GM21529 (cell line): ENCODE measurements around the gene FAM171A1.
A peak's percentile ranks its signal among the peaks of the same experiment; 100 is the strongest.

Experiments
- ATAC-seq: cut with Tn5 transposase; IDR thresholded peaks from one replicate; pipeline ENCODE4 v1.9.1; 2021; ENCODE audit not compliant: unreplicated experiment

The FAM171A1 gene

DNA sequence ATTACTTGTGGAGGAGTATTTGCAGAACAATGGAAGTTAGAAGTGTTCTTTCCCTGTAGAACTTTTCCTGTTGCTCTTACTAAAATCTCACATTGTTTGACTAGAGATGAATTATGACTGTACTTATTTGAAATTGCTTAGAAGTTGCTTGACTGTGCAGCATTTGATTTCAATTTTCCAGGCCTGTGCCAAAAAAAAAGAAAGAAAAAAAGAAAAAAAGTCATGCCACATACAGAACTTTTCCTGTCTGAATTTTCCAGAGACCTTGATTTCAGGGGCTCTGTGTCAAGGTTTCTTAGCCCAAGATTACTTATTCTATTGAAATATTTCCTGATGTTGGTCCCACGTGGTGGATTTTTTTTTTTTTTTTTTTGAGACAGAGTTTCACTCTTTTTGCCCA lies 3.5 kb upstream of the FAM171A1 start:
- no peak for ATAC-seq

DNA sequence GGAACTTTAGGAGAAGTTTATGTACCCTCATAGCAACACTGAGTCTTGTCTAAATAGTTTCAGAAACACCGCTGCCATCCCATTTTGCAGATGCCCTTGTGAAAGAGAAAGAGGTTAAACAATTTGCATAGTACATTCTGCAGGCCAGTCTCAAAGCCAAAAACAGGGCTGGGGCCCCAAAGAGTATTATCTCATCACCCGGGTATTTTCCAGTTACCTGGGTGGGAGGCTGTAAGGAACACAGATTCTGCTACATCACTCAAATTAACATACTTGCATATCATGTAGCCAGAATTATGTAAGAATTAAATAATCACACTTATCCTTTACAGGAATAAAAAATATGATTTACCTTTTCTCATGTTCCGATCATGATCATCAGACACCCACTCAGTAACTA lies 3.1 kb upstream of the FAM171A1 start:
- peak; percentile 51 for ATAC-seq

DNA sequence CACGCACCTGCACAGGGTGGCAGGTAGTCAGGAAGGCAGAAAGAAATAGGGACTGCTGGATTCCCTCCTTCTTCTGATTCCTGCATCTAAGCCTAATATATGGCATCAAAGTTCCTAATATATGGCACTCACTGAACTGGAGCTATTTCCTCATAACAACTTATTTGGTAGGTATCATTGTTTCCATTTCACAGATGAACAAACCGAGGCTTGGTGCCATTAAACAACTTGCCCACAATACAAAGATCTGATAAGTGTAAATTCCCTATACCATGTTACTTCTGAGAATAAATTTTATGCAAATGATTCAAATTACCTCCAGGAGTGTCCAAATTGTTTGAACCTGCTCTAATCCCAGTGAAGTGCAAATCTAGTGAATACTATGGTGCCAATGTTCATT lies 2.1 kb upstream of the FAM171A1 start:
- ATAC-seq: no peak

DNA sequence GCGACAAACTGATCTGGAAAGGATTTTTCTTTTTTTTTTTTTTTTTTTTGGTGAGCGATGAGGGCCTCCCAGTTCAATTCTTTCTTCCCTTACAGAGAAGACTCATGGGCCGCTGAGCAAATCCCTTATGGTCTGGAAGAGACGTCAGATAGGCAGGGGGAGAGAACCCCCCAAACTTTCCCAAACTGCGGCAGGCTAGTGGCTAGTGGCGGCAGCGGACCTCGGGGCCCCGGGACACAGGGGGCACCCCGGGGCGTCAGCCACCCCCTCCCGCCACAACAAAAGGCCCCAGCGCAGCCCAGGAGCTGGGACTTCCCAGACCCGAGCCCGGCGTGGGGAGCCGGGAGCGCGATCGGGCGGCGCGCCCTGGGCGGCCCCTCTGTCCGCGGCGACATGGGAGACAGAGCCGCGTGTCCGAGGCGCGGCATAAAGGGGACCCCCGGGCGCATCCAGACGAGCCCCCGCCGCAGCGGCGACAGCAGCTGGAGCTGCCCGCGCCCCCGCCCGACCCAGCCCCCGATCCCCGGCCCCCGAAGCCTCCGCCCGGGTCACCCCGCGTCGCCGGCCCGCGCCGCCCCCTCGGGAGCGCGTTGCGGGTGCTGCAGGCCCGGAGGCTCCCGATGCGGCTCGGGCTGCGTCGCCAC lies 755 bp downstream of the FAM171A1 start:
- ATAC-seq: no peak

DNA sequence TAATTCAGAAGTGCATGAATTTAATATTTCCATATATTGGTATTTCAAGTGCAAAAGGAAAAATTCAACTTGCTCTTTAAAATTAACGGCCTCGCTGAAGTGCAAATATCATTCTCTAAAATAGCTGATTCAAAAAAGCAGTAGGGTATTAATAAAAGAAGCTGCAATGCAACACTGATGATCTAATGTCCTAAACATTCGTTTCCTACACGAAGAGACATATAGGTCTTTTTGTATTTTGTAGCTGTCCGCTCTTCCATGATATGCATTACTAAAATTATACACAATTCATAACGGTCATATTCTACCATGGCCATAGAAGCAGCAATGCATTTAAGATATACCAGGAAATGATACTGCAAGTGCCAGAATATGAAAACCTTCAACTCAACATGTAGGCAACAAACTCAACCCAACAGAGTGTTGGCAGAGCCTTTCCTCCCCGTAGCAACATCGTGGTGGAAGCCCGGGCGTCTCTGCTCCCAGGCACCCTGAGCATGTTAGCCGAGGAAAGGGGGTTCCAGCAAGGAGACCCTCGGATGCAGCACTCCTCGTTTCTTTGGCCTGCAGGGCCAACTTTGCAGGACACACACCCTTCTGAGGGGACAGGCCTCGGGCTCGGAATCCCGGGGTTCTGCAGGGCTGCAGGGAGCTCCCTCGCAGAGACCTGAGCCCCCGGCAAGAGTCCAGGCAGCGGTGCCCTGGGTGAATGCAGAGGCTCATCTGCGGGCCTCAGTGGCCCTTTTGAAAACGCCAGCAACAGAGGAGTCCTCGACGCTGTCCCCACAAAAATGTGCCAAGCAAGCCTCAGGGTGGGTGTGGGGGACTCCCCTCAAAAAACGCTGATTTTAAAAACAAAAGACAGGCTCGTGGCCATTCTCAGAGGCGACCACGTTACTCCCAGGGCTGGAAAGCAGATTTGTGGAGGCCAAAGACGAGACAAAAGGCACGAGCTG lies 1.6 kb downstream of the FAM171A1 start:
- no peak for ATAC-seq

DNA sequence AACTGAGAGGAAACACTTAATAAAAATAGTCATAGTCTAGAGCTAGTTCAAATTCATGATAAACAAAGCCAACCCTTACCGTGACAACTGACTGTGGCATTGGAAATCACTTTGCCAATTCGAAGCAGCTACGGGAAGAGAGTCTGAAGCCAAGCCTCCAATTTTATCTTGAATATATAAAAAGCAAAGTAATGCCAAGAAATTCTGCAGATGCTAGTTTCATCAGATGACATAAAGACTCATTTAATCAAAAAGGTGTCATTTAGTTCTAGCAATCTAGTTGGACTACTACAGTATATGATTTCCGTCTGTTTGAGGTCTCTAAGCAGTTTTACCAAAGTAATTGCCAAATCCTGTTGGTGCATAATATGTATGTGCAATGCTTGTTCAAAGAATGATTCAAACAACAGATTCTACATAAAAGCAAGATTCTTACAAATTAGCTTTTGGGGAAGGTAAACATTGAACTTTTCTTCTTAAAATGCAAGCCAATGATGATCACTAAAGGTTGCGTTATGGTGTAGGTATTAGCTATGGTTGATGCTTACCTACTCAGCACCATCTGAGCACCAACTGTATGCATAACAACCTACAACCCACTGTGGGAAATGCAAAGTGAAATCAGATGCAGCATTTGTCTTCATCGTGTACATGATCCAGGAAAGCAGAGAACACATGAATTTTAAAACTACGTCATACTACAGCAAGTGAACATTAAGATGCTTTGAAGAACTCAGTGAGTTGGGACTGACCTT lies 2.8 kb downstream of the FAM171A1 start:
- no peak for ATAC-seq

DNA sequence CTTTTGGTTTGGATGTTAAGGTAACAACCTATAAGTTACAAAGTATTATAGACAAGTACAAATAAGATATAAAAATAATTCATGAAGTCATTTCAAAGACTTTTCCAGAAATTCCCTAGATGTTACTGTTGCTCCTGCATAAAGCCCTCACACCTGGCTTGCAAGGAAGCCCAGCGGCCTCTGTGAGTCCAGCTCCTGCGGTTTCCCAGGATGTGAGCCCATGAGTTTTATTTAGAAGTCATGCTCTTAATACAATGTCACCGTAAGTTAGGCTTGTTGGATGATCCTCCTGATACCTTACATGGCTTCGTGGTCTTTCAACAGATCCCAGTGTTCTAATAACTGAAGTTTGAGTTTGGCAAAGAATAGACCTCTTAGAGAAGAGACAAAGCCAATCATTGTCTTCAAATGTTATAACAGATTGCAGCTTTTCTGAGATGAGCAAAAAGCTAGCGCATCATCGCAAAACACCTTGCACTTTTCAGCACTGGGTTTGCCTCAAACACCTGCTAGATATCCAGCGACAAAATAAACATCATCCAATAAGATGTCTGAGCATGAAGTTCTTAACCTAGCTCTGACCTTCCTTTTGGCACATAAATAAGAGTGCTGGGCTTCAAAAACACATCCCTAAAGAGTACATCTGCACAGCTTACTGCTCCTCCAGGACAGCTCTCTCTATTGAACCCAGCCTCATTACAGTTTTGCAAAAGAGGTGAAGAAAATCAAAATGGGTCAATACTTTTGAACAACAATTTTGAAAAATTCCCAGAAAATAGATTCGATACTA lies 3.6 kb downstream of the FAM171A1 start:
- no peak for ATAC-seq

DNA sequence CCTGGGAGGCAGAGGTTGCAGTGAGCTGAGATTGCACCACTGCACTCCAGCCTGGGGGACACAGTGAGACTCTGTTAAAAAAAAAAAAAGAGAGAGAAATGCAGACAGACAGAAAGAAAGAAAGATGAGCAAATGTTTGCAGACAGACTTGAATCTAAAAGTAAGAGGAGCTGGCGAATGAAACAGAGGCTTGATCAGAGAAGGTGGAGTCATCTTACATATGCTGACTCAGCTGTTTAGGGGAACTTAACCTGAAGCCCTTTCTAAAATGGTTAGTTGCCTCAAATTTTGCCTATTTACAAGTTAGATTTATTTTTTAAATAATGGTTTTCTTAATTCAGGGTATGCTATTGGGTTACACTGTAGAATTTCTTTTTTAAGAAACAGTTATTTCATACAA lies 5.4 kb downstream of the FAM171A1 start:
- ATAC-seq: no peak

DNA sequence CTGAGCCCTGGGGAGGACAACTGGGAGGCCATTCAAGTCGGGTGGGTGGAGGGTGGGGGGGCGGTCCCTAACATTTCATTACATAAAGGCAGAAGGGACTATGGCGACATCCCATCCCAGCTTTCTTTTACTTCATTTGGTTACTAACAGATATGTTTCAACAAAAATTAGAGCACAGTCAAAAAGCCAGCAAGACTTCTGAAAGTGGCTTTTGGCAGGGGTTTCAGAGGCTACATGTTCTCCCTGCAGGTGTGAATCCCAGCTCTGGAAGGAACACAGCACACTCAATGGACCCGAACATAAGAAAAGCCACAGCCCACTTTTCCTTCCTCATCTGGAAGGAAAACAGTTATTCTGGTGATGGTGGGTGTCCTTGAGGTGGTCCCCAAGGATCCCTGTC lies 7.1 kb downstream of the FAM171A1 start:
- ATAC-seq: no peak

DNA sequence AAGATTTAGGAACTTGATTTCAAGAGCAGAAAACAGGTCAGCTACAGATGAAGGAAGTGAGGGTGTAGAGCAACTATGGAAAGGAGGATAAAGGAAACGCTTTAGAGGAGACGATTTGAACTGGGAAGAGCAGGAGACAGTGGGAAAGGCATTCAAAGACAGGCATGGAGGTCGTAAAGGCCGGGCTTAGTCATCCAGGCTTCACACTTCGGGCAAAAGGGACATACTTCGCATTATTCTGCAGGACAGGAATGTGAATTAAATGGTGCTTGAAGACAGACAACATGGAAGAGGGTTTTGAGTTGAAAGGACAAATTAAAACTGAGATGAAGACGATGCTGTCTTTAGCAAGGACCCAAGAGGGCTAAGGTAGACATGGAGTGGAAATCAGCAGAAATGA lies 8.1 kb downstream of the FAM171A1 start:
- ATAC-seq: no peak

DNA sequence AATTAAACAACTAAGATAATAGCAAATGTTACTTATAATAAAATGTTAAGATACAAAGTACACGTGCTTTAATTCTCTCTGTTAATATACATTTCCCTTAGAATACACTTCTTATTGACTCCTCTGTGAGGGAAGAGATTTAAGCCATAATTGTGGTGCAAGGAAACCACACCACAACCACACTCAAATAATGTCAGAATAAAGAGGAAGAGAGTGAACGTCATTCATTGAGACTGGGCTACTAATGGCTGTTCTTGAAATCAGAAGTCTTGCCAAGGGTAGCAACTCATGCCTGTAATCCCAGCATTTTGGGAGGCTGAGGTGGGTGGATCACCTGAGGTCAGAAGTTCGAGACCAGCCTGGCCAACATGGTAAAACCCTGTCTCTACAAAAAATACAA lies 10.0 kb downstream of the FAM171A1 start:
- ATAC-seq: no peak

DNA sequence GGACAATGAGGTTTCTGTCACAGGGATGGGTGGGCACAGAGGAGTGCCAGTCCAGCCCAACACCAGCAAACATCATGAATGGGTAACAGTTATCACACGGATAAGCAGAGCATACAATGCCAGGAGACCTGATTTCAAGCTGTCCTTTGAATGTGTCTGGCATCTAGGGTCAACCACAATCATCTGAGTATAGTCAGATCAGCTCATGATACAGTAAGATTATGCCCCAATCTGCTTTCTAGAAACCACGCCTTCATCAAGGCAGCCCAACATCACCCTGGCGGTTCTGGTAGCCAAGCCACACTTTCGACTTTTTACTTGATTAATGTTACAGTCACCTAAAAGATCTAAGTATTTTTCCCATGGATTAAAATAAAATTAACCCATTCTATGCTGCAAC lies 10.5 kb downstream of the FAM171A1 start:
- no peak for ATAC-seq

DNA sequence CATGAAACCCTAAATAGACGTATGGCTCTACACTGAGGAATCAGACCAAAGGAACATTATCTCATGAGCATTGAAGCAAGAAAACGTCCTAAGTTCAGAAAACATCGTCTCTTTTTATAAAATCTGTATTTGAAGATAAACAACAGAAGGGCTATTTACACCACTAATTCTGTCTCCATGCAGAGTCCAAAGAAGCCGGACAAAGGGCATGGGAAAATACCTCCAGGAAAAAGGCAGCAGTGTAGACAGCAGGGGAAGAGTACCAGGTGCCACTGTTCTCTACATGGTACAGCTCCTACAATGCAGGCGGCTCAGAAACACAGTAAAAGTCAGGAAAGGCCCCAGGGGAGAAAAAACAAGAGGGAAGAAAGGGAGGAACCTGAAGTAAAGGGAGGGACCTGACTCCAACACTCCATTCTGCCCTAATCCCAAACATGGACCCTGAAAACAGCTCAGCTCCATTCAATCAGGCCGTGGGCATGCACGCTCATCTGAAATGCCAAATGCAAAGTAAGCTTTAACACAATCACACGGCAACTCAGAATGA lies 17.5 kb downstream of the FAM171A1 start:
- no peak for ATAC-seq

DNA sequence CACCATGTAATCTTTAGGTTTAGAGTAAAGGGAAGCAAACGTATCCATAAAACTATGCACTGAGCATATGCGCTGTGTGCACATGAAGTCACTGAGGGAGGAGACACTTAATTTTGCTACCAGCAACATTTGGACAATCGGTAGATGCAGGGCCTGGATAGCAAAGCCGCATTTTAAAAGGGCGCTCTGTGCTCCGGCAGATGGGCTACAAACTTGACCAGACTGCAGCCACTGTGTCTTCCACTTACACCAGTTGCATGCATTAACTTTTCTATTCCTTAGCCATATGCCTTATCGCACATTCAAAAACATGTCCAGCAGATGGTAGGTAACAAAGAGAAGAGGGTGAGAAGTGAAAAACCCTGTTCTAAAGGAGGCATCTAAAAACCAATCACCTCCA lies 18.3 kb downstream of the FAM171A1 start:
- ATAC-seq: no peak

DNA sequence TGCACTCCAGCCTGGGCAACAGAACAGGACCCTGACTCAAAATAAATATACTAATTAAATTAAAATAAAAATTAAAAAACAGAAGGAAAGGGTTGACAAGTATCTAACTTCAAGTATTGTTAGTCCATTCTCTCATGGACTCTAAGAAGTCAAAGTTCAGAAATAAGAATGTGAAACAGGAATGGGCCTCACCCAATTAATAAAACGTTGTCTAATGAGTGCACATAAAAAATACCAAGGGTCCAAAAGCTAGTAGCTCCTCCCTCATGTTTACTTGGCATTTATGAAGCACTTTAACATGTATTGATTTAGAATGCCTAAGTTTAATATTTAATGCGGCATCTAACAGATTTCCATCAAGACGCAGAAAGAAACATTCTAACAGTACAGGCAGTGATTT lies 18.9 kb downstream of the FAM171A1 start:
- ATAC-seq: no peak

DNA sequence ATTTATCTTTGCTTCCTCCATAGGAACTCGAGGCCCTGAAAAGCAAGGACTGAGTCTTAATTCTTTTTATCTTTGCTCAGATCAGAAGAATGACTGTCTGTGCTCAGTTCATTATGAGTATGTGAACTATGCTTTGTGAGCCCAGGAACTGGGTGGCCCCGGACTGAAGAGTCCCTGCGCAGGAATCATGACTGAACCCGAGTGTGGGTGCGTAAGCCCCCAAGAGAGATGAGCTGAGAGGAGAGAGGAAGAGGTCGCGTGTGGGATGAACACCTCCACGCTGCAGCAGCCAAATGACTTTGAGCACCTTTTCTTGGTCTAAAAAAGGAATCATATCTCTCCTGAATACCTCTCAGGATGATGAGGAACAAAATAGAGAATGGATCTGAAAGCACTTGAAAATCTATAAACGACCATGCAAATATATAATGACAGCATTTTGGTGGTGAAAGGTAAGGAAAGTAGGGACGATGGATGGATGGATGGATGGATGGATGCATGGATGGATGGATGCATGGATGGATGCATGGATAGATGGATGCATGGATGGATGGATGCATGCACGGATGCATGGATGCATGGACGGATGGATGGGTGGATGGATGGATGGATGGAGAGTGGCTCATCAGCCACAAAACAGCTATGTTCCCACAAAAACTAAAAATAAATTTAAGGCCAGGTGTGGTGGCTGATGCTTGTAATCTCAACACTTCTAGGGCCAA lies 19.8 kb downstream of the FAM171A1 start:
- no peak for ATAC-seq

DNA sequence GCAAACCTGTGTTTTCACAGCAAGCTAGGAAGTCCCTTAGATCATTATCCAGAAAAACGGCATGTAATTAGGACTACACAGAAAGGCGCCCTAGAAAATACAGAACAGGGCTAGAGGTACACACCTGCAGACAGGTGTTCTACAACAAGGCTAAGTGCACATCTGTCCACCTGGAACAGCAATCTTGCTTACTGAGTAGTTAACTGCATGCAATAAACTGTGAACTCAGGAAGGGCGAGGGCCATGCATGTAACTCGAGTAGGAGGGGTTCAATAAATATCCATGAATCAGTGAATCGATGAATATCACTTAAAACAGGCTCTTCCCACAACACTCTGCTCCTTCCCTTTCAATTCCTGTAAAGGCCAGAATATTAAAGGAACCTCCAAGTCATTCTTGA lies 22.0 kb downstream of the FAM171A1 start:
- no peak for ATAC-seq

DNA sequence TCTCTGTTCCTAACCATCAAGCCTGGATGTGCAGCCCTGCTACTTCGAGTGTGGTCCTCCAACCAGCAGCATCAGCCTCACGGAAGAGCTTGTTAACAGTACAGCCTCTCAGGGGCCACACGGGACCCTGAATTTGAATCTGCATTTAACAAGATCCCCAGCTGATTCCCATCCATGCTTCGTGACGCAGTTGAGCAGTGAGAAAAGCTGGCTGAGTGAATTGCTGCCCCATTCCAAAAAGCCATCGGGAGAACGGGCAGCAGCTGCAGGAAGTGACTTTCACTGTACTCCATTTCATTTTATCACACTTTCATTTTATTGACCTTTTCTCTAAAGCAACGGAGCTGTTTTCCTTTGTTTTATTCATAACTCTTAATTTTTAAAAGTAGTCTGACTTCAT lies 22.5 kb downstream of the FAM171A1 start:
- ATAC-seq: no peak

DNA sequence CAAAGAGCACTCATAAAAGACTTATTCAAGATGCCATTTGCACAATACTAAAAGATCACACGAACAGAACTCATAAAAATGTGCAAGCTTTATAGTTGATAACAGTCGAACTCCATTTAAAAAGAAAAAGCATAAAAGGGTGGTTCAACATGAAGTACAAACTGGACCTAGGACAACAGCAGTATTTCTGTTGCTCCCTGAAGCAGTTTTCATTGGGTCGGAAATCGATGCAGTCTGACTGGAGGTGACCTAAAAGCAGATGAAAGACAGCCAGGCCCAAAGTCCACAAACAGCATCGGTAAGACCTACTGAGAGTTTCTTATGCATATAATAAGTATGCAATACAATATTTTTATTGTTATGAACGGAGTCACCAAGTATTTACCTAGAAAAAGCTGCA lies 23.9 kb downstream of the FAM171A1 start:
- no peak for ATAC-seq
